LNCAP (cell line): ENCODE measurements around the gene ITIH3.

Experiments
- CTCF ChIP-seq: fragments of 450-650 bp; IDR thresholded peaks from 2 replicates; pipeline ENCODE4 v1.5.1; 2017; ENCODE audit warnings: mild to moderate bottlenecking

Gene ITIH3

DNA sequence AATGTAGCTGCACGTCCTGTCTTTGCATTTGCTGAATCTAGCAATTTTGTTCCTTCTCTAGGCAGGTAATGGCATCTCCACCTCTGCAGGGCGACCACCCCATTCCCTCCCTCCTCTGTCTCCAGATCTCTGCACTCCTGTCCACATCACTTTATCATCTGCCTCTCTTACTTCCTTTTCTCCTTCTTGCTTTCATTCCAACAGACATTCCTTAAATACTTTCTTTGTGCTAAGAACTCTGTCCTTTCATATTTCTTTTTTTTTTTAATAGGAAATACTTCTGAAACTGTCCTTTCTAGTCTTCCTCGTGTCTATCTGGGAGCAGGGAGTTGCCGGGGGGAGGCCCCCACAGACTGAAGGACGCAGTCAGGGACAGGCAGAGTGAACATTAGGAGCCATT lies 7.2 kb downstream of the ITIH3 start:
- TF ChIP-seq CTCF: no peak

- no peak for TF ChIP-seq CTCF
Observed at GRCh38 chr3:52805270-52806039, 10.9 kb downstream of the ITIH3 start.

GRCh38 chr3:52809149-52809548 lies 14.6 kb downstream of the ITIH3 start:
- no peak for TF ChIP-seq CTCF

GRCh38 chr3:52809662-52810377 lies 15.2 kb downstream of the ITIH3 start:
- TF ChIP-seq CTCF: no peak

GRCh38 chr3:52810923-52811322 lies 16.3 kb downstream of the ITIH3 start:
- TF ChIP-seq CTCF: no peak

- TF ChIP-seq CTCF: no peak
Observed at GRCh38 chr3:52811452-52812011, 16.9 kb downstream of the ITIH3 start.

- TF ChIP-seq CTCF: no peak
Observed at GRCh38 chr3:52813810-52814209, 19.2 kb downstream of the ITIH3 start.
